GM18502 (cell line): ENCODE measurements around the gene HTR3D.
"Not testable (repeated sequence)": the region's sequence is repeated elsewhere in the genome, so short reads cannot be mapped to it uniquely, and the experiment has no call there.

Experiments
- ATAC-seq: cut with Tn5 transposase; IDR thresholded peaks from one replicate; pipeline ENCODE4 v1.9.1; 2021; ENCODE audit warnings: mild to moderate bottlenecking; ENCODE audit not compliant: unreplicated experiment, poor library complexity

HTR3D gene

GRCh38 chr3:184062637-184063036, 31.1 kb downstream of the HTR3D start:
- no peak for ATAC-seq

DNA sequence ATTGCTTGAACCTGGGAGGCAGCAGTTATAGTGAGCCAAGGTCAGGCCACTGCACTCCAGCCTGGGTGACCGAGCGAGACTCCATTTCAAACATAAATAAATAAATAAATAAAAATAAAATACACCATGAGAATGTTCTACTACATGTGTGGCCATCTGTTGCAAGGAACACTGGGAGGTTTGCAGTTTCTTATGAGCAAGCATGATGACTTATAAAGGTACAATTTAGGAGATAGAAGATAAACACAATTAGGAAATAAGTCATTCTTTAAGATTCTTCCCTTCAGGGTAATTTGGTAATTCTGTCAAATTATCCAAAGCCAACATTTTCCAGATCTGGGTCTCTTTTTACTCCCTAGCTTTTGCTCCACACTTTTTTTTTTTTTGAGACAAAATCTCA, 34.7 kb downstream of the HTR3D start:
- ATAC-seq = no peak

DNA sequence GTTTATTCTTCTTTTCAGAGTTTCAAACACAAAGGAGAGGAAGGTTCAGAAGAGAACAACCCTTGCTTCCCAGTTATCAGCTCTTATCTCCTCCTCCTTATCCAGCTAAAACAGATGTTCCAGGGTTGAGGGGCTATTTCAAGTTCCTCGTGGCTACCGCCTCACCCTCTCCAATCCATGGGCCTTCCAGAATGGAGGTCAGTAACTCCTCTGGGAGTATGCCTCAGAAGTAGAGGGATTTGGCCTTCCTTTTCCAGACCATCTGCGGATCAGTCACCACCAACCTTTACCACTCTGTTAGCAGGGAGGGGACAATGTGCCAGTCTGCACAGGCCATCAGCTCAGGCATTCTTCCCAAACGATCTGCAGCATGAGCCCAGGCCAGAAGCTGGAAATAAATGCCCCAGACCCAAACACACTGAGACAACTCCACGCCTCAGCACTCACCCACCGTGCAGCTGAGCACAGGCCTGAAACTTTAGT, 36.1 kb downstream of the HTR3D start:
- ATAC-seq = no peak

GRCh38 chr3:184068344-184068743, 36.8 kb downstream of the HTR3D start:
- ATAC-seq = no peak

- not testable (repeated sequence) for ATAC-seq
Observed at GRCh38 chr3:184071142-184071541, 39.6 kb downstream of the HTR3D start.

DNA sequence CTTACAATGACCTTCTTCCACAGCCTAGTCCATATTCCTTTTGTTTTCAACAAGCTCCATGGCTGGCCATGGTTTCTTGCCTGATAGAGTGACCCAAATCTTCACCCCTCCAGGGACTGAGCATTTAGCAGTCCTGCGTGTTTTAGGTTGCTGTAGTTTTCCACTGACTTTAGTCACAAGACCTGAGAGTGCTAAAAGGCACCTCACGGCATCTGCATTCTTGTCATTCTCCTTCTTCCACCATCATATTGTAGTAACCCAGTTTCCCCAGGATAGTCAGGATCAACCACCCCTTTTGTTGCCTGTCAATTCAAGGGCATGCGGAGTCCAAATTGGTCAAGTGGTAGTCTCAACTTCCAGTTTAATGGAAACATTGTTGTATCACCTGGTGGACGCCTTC, 42.1 kb downstream of the HTR3D start:
- ATAC-seq = no peak

DNA sequence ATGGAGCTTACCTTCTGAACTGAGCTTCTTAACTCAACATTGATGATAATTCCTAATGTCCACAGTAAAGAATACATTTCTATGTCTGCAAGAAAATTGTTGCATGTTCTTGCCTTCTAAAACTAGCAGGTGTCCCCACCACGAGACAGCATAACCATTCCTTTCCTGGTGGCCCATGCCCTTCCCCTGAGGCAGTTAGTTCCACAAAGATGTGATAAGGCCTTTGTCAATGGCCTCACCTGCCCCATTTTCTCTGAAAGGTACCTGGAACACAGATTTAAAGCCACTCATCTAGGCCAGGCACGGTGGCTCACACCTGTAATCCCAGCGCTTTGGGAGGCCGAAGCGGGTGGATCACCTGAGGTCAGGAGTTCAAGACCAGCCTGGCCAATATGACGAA, 44.4 kb downstream of the HTR3D start:
- no peak for ATAC-seq

DNA sequence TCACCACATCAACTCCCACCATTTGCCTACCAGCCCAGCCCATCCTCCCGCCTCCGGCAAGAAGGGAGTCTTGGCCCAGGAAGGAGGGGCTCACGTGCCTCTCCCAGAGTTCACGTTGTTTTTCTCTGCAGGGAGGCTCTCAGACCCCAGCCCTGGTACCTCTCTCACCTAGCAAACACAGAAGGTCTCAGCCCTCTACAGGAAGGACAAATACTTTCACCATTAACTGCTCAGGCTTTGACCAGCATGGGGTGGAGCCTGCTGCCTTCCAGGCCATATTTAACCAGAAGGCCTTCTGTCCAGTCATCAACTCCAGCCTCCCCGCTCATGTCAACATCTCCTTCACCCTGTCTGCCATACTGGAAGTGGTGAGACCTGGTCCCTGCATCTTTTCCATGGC, 46.3 kb downstream of the HTR3D start:
- ATAC-seq = no peak

- no peak for ATAC-seq
Observed at GRCh38 chr3:184078851-184079250, 47.3 kb downstream of the HTR3D start.

GRCh38 chr3:184081116-184081830, 49.7 kb downstream of the HTR3D start:
- no peak for ATAC-seq

DNA sequence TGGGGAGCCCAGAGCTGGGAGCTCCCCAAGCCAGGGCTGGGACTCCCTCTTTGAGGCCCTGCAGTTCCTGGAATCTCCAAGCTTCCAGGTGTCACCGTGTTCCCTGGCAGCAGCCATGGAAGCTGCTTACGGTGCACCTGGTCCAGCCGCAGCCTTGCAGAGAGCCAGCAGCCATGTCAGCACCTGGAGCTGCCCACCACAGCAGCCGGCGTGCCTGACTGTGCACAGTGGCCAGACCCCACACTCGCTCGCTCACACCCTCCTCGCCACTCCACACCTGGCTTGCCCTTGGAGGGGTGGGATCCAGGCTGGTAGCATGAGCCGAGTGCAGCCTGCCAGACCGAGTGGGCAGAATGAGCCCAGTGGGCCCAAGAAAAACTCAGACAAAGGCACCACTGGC, 50.5 kb downstream of the HTR3D start:
- no peak for ATAC-seq

GRCh38 chr3:184082465-184082864, 50.9 kb downstream of the HTR3D start:
- no peak for ATAC-seq

DNA sequence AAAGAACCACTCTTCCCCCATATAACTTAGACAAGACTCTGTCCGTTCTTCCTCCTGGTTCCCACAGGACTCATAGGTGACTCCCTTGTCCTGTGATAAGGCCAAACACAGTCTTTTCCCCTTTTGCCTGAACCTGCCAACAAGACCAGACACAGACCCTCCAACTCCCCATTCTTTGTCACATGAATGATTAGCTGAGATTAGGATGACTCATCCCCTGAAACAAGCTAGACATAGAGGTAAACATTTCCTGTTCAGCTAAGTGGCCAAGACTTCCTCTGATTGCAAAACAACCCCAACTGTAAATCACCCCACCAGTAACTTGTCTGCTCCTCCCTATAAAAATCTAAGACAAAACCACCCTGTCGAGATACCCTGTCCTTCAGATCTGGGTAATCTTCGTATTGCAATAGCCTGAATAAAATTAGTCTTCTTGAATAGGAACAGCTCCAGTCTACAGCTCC, 53.9 kb downstream of the HTR3D start:
- no peak for ATAC-seq
